HEK293T (cell line): Measurements from ENCODE around the gene DIO3.
A peak's percentile ranks its signal among the peaks of the same experiment; 100 is the strongest.

Source experiments
- CTCF ChIA-PET: fragments of 350-600 bp; formaldehyde crosslinking; extraction: SDS; loops from one replicate; lab custom pipeline; 2021; ENCODE audit warnings: antibody characterized with exemption, inconsistent platforms; lab: Yijun Ruan, JAX
- POLR2A ChIA-PET: fragments of 350-600 bp; formaldehyde crosslinking; extraction: SDS; loops from one replicate; lab custom pipeline; 2020; ENCODE audit warnings: antibody characterized with exemption, inconsistent platforms; lab: Yijun Ruan, JAX
- DNase-seq: peaks from one replicate; pipeline ENCODE4 v3.0.0; 2012; ENCODE audit warnings: mixed read lengths; ENCODE audit errors: extremely low spot score
- ARNT ChIP-seq: fragments of 450-650 bp; IDR thresholded peaks from 2 replicates; pipeline ENCODE4 v1.6.1; 2017; ENCODE audit warnings: mild to moderate bottlenecking
- BHLHE40 ChIP-seq: fragments of 450-650 bp; IDR thresholded peaks from 2 replicates; pipeline ENCODE4 v1.6.1; 2016; ENCODE audit warnings: mild to moderate bottlenecking, moderate library complexity, borderline replicate concordance
- CTBP1 ChIP-seq: fragments of 450-650 bp; IDR thresholded peaks from 2 replicates; pipeline ENCODE4 v1.6.1; 2016; ENCODE audit warnings: borderline replicate concordance
- ELF4 ChIP-seq: fragments of 450-650 bp; IDR thresholded peaks from 2 replicates; pipeline ENCODE4 v1.6.1; 2017; ENCODE audit warnings: antibody characterized with exemption
- FOXA1 ChIP-seq: fragments of 450-650 bp; IDR thresholded peaks from 2 replicates; pipeline ENCODE4 v1.6.1; 2016; ENCODE audit warnings: mild to moderate bottlenecking
- FOXK2 ChIP-seq: fragments of 450-650 bp; IDR thresholded peaks from 2 replicates; pipeline ENCODE4 v1.6.1; 2016; ENCODE audit warnings: mild to moderate bottlenecking
- FOXM1 ChIP-seq: fragments of 450-650 bp; IDR thresholded peaks from 2 replicates; pipeline ENCODE4 v1.6.1; 2017; ENCODE audit warnings: mild to moderate bottlenecking, borderline replicate concordance
- HDGF ChIP-seq: fragments of 450-650 bp; IDR thresholded peaks from 2 replicates; pipeline ENCODE4 v1.6.1; 2017; ENCODE audit warnings: antibody characterized with exemption, borderline replicate concordance
- L3MBTL2 ChIP-seq: fragments of 450-650 bp; conservative IDR thresholded peaks from 2 replicates; pipeline ENCODE4 v1.6.1; 2016; ENCODE audit warnings: mild to moderate bottlenecking
- LEF1 ChIP-seq: fragments of 450-650 bp; IDR thresholded peaks from 2 replicates; pipeline ENCODE4 v1.6.1; 2017; ENCODE audit warnings: mild to moderate bottlenecking, borderline replicate concordance
- NFRKB ChIP-seq: fragments of 450-650 bp; IDR thresholded peaks from 2 replicates; pipeline ENCODE4 v1.6.1; 2016; ENCODE audit warnings: mild to moderate bottlenecking, moderate library complexity
- SP1 ChIP-seq: fragments of 450-650 bp; IDR thresholded peaks from 2 replicates; pipeline ENCODE4 v1.6.1; 2017
- SUZ12 ChIP-seq: fragments of 450-650 bp; IDR thresholded peaks from 2 replicates; pipeline ENCODE4 v1.6.1; 2016; ENCODE audit warnings: mild to moderate bottlenecking
- TARDBP ChIP-seq: fragments of 450-650 bp; IDR thresholded peaks from 2 replicates; pipeline ENCODE4 v1.6.1; 2016
- ZNF384 ChIP-seq: fragments of 450-650 bp; IDR thresholded peaks from 2 replicates; pipeline ENCODE4 v1.6.1; 2016
- TF ChIP-seq, protein P1 (sequence below): fragments of 450-650 bp; IDR thresholded peaks from 2 replicates; pipeline ENCODE4 v1.6.1; 2016

The DIO3 gene

DNA sequence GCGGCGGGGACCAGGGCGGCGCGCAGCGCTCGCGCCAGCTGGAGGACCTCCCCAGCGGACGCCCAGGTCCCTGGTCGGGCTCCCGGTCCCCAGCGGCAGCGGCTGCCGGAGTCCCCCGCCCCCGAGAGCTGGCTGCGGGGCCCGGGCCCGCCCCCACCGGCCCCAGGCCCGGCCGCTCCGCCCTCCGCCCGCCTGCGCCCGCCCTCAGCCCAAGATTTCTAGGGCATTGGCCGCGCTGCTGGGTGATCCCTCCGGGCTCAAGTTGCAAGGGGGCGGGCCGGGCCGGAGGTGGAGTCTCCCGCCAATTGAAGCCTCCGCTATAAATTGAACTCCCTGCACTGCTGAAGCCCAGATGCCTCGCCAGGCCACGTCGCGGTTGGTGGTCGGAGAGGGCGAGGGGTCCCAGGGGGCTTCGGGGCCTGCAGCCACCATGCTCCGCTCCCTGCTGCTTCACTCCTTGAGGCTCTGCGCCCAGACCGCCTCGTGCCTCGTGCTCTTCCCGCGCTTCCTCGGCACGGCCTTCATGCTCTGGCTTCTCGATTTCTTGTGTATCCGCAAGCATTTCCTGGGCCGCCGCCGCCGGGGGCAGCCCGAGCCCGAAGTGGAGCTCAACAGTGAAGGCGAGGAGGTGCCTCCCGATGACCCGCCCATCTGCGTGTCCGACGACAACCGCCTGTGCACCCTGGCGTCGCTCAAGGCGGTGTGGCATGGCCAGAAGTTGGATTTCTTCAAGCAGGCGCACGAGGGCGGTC, at the start of gene DIO3:
Gene DIO3 (plus strand): TSS at position 351 of the 752 bp plus-strand sequence.
- peak; percentile 53 for DNase-seq
- POLR2A ChIA-PET = no interaction called here
- CTCF ChIA-PET = no interaction called here
- no peak for TF ChIP-seq FOXK2
- peak; percentile 97 for TF ChIP-seq L3MBTL2

DNA sequence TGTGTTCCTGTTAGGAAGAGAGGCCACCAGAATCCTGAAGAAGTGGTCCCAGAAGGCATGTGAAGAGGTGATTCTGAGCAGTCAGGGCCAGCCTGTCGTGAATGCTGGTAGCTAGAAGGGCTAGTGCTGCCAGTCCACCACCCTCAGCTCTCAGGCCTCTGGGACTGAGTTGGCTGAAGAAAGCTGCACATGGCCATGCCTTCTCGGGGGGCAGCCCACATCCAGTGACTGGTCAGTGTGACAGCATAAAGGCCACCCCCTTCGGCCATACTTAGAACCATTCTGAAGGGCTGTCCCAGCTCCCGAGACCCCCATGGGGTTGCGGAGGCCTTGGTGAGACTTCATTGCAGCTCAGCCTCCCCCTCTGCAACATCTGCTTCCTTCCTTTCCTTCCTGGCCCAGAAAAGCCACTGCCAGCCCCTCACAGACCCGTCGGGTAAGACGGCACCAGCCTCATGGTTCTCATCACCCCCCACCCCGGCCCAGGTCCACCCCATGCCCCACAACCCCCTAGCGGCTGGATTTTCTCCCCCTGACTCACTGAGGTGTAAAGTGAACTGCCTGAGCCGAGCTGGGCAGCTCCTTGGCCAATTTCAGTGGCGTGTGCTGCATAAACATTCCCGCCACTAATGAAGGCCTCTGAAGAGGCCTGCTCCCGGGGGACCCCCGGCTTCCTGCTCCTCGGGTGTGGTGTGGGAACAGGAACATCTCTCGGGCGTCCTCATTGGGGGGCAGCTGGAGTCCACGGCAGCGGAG, 49.5 kb upstream of the DIO3 start:
- CTCF ChIA-PET = no interaction called here
- POLR2A ChIA-PET = no interaction called here
- DNase-seq = no peak
- TF ChIP-seq LEF1 (no peak), SP1 (no peak), TARDBP (no peak), HDGF (no peak), CTBP1 (no peak), L3MBTL2 (no peak), FOXM1 (no peak), FOXA1 (no peak)

DNA sequence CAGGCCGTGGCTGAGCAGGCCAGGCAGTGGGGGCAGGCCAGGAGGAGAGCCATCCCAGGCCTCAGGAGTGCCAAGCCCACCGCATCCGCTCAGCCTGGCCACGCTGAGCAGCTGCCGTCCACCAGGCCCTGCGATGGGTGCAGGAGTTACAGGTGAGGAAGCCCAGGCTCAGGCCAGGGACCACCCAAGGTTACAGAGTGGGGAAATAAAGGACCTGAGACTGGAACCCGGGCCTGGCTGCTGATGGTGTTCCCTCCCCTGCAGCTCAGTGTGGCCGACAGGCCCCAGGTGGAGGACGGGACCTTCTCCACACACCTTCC, 49.0 kb upstream of the DIO3 start:
- TF ChIP-seq ZNF384 = no peak
- TF ChIP-seq FOXK2 = no peak
- TF ChIP-seq HDGF = no peak
- TF ChIP-seq TARDBP = no peak
- no peak for TF ChIP-seq L3MBTL2
- CTCF ChIA-PET = no interaction called here
- POLR2A ChIA-PET = no interaction called here
- no peak for DNase-seq

DNA sequence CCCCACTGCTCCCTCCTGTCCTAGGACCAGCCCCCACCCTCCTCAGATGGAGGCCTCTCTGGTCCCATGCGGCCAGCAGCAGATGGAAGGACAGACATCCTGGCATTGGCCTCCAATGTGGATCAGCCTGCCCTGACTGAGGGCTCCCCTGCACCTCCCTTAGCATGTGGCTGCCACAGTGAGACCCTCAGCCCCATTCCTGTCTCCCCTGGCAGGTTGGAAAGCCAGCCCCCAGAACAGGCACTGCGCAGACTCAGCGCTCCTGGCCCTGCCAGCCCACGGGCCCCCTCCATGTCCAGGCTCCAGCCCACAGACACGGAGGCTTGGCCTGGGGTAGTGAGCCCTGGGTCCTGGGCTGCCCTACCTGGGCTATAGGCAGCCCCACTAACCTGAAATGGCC, 47.2 kb upstream of the DIO3 start:
- ChIA-PET POLR2A (no interaction called here), CTCF (no interaction called here)
- no peak for TF ChIP-seq FOXM1
- TF ChIP-seq, protein P1, sequence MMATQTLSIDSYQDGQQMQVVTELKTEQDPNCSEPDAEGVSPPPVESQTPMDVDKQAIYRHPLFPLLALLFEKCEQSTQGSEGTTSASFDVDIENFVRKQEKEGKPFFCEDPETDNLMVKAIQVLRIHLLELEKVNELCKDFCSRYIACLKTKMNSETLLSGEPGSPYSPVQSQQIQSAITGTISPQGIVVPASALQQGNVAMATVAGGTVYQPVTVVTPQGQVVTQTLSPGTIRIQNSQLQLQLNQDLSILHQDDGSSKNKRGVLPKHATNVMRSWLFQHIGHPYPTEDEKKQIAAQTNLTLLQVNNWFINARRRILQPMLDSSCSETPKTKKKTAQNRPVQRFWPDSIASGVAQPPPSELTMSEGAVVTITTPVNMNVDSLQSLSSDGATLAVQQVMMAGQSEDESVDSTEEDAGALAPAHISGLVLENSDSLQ = no peak
- no peak for TF ChIP-seq SP1
- TF ChIP-seq FOXA1 = no peak
- TF ChIP-seq ZNF384 = no peak
- TF ChIP-seq ELF4 = no peak
- TF ChIP-seq LEF1 = no peak
- TF ChIP-seq TARDBP = no peak
- TF ChIP-seq NFRKB = no peak
- TF ChIP-seq HDGF = no peak
- TF ChIP-seq CTBP1 = no peak
- no peak for TF ChIP-seq BHLHE40

DNA sequence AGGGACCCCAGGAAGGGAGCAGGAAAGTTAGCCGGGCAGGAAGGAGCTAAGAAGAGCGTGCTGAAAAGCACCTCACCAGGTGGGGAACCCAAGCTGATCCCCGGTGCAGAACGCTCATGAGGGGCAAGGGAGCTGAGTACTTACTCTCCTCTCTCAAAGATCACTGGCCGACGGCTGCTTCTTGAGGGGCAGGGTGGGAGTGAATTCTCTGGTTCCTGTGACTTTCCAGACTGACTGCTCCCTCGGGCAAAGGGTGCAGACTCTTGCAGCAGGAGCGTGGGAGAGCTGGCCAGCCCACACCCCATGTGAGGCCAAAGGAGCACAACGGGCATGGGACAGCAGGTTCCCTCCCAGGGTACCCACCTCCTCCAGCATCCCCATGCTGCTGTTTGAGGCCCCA, 44.9 kb upstream of the DIO3 start:
- ChIA-PET CTCF (no interaction called here), POLR2A (no interaction called here)
- no peak for DNase-seq
- TF ChIP-seq BHLHE40 = no peak
- no peak for TF ChIP-seq ARNT
- TF ChIP-seq TARDBP = no peak
- TF ChIP-seq CTBP1 = no peak
- no peak for TF ChIP-seq FOXK2
- no peak for TF ChIP-seq NFRKB
- TF ChIP-seq, protein P1 = no peak
- TF ChIP-seq SP1 = no peak
- no peak for TF ChIP-seq ELF4
- no peak for TF ChIP-seq LEF1

More for the DNA sequence above, 47.2 kb upstream of the DIO3 start:
- no peak for DNase-seq

DNA sequence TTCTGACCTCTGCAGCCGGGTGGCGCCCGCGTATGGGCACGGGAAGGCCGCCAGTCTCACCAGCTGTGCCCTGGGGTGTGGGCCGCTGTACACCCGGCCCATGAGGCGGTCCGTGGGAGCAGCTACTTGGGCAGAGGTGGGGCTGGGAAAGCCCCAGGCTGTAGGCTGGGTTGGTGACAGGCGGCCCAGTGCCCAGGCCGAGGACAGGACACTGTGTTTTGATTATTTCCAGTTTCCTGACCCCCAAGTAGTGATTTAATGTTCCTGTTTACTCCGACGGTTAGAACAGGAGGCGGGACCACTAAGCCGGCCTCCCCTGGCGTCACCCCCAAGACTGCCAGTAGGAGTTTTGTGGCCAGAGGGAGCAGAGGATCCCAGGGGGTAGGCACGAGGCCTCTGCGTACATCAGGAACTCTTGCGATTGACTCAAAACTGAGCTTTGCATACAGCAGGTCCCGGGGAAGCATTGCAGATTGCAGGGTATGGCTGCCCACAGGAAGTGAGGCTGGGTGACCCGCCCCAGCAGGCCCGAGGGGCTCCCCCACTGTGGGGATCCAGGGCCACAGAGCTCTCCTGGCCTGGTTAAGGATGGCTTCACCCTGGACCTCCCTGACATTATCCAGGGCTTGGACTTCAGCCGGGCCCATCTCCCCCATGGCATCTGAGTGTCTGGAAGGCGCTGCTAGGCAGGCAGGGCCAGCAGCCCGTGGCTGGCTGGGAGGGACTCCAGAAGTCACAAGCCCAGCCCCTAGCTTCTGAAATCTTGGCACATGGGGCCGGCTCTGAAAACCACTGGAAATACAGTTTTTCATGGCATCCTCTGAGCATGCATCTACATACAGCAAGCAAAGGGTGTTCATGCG, 42.5 kb upstream of the DIO3 start:
- CTCF ChIA-PET = no interaction called here
- no peak for DNase-seq
- TF ChIP-seq FOXM1 (no peak), CTBP1 (no peak)
- POLR2A ChIA-PET = no interaction called here

DNA sequence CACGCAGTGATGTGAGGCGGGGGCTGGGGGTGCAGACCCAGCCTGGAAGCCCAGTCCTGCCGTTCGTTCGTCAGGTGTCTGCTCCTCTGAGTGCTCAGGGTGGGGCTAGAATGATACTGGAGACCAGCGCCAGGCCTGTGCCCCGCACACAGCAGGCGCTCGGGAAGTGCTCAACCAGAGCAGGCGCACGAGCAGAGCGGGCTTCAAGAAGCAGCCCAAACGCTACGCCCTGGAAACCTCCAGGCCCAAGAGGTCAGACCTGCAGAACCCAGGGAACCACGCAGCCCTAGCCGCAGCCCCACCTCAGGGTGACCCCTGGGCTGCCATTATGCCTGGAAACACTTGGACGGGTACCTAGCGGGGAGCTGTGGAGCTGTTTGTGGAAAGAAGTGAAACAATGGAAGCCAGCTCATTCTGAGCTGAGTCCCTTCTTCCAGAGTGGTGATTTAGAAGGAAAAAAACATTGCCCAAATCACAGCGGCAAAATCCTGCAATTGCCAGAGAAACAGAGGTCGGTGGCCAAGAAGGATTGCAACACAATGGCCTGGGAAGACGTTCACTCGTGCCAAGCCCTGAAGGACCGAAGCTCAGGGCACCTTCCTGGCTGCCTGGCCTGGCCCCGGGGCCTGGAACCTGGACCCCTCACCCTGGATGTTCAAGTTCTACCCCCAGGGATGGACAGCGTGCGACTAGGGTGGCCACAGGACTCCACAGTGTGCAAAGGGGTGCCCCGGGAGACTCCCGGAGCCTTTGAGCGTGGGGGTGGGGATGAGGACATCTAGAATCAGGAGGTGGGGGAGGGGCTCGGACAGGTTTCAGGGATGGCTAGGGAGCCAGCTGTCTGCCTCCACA, 40.4 kb upstream of the DIO3 start:
- TF ChIP-seq LEF1 (no peak), ZNF384 (no peak), BHLHE40 (no peak), ARNT (no peak), SP1 (no peak), ELF4 (no peak), HDGF (no peak), L3MBTL2 (no peak), SUZ12 (no peak), FOXK2 (no peak), FOXM1 (no peak), CTBP1 (no peak), FOXA1 (no peak), NFRKB (no peak), TARDBP (no peak)
- TF ChIP-seq, protein P1 = no peak
- CTCF ChIA-PET = no interaction called here
- POLR2A ChIA-PET = no interaction called here
- DNase-seq = no peak
